ENCODE measurements around the gene TRIM51G.
"Not testable (repeated sequence)": the region's sequence is repeated elsewhere in the genome, so short reads cannot be mapped to it uniquely, and the experiment has no call there.

The TRIM51G gene

GRCh38 chr11:48983785-48984184, at the start of gene TRIM51G:
Gene TRIM51G (minus strand): TSS chr11:48983885. CDS start chr11:48981695, 2,190 bp downstream.
- not testable (repeated sequence) for DNase-seq

- DNase-seq = not testable (repeated sequence)
Observed at GRCh38 chr11:49028523-49028922, 44.8 kb upstream of the TRIM51G start, which contains the start of gene TRIM49B. Gene TRIM49B (plus strand): TSS chr11:49028823. CDS start chr11:49031600, 2,777 bp downstream.

DNA sequence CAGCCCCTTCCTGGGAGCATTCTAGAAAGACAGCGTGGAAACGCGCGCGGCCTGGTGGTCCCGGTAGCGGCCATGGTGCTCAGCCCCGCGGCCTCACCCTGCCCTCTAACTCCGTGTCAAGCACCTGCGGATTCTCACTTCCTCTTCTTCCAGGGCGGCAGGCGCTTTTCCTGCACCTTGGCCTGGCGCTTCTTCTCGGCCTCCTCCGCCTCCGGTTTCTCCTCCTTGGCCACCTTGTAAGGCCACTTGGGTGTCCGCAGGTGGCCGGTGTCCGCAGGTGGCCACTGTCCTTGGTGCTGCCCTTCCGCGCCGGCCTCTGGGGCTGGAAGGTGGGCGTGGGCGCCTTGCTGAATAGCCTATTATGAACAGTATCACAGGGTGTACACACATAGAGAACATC, 15.1 kb downstream of the TRIM51G start:
- DNase-seq = not testable (repeated sequence)

GRCh38 chr11:48955315-48956049, 28.2 kb downstream of the TRIM51G start:
- DNase-seq = not testable (repeated sequence)

- not testable (repeated sequence) for DNase-seq
Observed at GRCh38 chr11:48945796-48946195, 37.9 kb downstream of the TRIM51G start.
